LNCaP clone FGC (cell line): ENCODE data around the gene DTX4.

Source experiments
- DNase-seq: peaks from one replicate; pipeline ENCODE4 v3.0.0-alpha.2; 2011; ENCODE audit warnings: low read depth
- H3K4me3 ChIP-seq: 2 replicates; pipeline ENCODE4 v1.5.1; 2011; ENCODE audit warnings: mild to moderate bottlenecking, low read depth, low read length, control low read depth
- CTCF ChIP-seq: IDR thresholded peaks from 2 replicates; pipeline ENCODE4 v1.5.1; 2012; ENCODE audit warnings: mild to moderate bottlenecking; ENCODE audit not compliant: control insufficient read depth, insufficient read depth; ENCODE audit errors: extremely low read depth

Gene DTX4

DNA sequence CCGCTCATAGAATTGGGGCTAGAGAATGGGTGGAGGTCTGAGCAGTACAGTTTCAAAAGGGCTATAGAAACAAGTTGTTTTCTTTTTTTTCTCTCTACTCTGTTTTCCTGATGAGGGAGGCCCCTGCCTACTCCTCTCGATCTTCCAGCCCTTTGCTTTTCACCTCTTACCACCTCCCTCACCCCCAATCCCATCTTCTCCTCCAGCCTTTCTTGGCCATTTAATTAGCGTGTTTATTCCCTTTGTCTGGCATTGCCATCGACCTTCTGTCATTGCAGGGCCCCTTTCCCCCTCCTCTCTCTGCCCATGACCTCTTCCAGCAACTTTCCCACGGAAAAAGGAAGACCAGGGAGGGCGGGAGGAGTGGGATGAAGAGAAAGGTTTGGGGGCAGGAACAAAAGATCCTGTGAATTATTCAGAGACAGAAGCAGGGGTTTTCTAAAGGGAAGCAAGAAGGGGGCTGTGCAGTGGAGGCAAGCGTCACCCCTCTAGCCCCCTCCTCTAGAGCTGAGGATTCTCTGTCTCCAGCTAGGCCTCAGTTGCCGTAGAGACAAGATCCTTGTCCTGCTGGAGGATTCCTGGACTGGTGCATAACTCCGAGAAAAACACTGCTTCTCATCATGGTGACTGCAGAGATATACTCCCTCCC, 12.9 kb downstream of the DTX4 start:
- no peak for DNase-seq
- TF ChIP-seq CTCF: no peak
- no peak overlapping the region for H3K4me3 ChIP-seq

DNA sequence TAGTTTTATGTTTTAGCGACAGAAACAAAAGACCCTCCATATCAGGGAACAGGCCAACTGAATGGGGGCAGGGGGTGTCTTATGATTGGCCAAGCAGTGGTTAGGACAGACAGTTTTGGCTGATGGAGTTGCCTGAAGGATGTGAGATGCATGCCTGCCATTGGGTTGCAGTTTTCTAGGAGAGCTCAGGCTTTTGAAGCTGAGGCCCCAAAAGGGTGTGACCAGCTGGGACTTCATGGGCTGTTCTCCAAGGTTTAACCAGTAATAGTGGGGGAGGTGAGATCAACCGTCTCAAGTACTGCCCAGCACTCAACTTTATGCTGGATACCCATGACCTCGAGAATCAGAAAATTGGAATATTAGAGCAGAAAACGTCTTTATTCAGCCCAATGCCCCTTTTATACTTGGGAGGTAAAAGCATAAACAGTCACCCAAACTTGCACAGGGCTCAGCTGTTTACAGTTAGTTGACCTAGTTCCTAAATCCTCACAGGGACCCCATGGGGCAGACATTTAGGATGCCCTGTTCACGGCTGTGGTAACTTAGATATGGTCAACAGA, 13.5 kb downstream of the DTX4 start:
- no peak overlapping the region for H3K4me3 ChIP-seq
- no peak for TF ChIP-seq CTCF
- no peak for DNase-seq

GRCh38 chr11:59186130-59186594, 14.2 kb downstream of the DTX4 start:
- DNase-seq: no peak
- no peak overlapping the region for H3K4me3 ChIP-seq
- peak; percentile 36 for TF ChIP-seq CTCF

DNA sequence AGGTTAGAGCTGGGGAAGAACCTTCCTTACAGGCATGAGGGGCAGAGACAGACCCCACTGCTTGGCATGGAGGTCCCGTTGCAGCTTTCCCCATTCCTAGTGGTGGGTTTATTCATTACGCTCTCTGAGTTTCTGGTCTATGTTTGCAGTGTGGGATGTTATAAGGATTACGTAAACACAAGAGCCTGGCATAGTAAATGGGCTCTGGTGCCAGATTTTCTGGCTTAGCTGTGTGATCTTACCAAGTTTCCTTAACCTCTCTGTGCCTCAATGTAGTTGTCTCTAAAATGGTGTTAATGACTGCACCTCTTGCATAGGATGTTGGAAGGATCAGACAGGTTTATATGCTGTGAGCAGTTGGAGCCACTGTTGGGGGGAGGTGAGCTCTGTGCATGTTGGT, 15.1 kb downstream of the DTX4 start:
- no peak for DNase-seq
- TF ChIP-seq CTCF: no peak
- no peak overlapping the region for H3K4me3 ChIP-seq

GRCh38 chr11:59187587-59187986, 15.7 kb downstream of the DTX4 start:
- no peak for DNase-seq
- TF ChIP-seq CTCF: no peak
- H3K4me3 ChIP-seq: no peak overlapping the region

DNA sequence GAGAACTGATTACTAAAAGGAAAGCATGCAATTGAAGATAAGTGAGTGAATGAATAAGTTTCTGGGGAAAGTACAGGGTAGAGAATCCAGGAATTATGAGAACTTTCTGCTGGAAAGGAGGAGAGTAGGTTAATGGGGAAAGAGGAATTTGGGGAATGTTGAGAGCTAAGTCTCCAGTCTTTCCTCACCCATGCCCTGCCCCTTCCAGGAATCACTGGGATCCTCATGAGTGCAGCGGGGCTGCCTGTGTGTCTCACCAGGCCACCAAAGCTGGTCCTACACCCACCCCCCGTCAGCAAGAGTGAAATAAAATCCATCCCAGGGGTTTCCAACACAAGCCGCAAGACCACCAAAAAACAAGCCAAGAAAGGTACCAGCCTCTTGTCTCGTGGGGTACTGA, 17.0 kb downstream of the DTX4 start:
- TF ChIP-seq CTCF: no peak
- DNase-seq: no peak
- H3K4me3 ChIP-seq: no peak overlapping the region

DNA sequence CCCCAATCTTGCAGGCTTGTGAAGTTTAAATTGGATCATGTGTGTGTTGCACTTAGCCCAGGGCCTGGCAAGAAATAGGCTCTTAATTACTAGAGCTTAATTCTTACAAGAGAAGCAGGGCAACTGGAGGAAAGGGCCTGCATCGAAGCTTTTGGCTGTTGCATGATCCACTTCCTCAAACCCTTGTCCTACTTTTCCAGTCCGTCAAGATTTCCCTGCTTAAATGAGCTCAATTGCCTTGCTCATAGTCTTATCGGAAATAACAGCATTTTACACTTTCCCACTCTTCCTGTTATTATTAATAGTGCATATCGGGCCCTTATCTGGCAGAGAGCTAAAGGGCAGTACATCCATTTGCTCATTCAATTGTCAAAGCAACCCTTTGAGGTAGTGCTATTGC, 18.1 kb downstream of the DTX4 start:
- no peak for DNase-seq
- no peak for TF ChIP-seq CTCF
- H3K4me3 ChIP-seq: no peak overlapping the region
